Measurements from ENCODE around the gene SEZ6L.

SEZ6L gene

DNA sequence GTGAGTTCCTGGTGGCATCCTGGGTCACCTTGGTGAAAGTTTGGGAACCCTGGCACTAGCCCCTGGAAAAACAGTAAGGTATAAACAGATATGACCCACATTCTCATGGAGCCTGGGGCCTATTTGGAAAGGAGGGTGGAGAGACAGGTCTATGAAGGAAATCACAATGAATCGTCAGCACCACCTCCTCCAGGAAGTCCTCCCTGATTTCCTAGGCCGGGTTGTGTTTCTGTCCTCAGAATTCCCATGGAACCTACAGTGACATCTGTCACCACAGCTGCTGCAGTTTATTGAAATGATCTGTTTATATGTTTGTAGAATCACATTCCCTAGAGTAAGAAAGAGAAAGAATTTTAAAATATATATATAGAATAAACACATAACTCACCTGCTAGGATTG, 188.0 kb downstream of the SEZ6L start:
- TF ChIP-seq, protein P1, sequence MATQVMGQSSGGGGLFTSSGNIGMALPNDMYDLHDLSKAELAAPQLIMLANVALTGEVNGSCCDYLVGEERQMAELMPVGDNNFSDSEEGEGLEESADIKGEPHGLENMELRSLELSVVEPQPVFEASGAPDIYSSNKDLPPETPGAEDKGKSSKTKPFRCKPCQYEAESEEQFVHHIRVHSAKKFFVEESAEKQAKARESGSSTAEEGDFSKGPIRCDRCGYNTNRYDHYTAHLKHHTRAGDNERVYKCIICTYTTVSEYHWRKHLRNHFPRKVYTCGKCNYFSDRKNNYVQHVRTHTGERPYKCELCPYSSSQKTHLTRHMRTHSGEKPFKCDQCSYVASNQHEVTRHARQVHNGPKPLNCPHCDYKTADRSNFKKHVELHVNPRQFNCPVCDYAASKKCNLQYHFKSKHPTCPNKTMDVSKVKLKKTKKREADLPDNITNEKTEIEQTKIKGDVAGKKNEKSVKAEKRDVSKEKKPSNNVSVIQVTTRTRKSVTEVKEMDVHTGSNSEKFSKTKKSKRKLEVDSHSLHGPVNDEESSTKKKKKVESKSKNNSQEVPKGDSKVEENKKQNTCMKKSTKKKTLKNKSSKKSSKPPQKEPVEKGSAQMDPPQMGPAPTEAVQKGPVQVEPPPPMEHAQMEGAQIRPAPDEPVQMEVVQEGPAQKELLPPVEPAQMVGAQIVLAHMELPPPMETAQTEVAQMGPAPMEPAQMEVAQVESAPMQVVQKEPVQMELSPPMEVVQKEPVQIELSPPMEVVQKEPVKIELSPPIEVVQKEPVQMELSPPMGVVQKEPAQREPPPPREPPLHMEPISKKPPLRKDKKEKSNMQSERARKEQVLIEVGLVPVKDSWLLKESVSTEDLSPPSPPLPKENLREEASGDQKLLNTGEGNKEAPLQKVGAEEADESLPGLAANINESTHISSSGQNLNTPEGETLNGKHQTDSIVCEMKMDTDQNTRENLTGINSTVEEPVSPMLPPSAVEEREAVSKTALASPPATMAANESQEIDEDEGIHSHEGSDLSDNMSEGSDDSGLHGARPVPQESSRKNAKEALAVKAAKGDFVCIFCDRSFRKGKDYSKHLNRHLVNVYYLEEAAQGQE (IDR thresholded peaks at IDR 0.05; ENCODE audit: low read depth) = no peak
- TF ChIP-seq CEBPB (IDR thresholded peaks at IDR 0.05) (no peak), CREB1 (IDR thresholded peaks at IDR 0.05; ENCODE audit: low read depth) (no peak), EP300 (IDR thresholded peaks at IDR 0.05; ENCODE audit: borderline replicate concordance) (no peak), EGR1 (IDR thresholded peaks at IDR 0.05) (no peak), YY1 (IDR thresholded peaks at IDR 0.05; ENCODE audit: low read depth) (no peak), NFIC (IDR thresholded peaks at IDR 0.05) (no peak), TCF12 (IDR thresholded peaks at IDR 0.05; ENCODE audit: low read depth) (no peak), TEAD4 (IDR thresholded peaks at IDR 0.05) (no peak), FOXM1 (IDR thresholded peaks at IDR 0.05; ENCODE audit: borderline replicate concordance, low read depth) (no peak), ZBTB7A (IDR thresholded peaks at IDR 0.05; ENCODE audit: low read depth) (no peak), TAF1 (IDR thresholded peaks at IDR 0.05; ENCODE audit: low read depth) (no peak), RAD21 (IDR thresholded peaks at IDR 0.05; ENCODE audit: low read depth) (no peak)
- TF ChIP-seq, protein P2, sequence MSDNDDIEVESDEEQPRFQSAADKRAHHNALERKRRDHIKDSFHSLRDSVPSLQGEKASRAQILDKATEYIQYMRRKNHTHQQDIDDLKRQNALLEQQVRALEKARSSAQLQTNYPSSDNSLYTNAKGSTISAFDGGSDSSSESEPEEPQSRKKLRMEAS (IDR thresholded peaks at IDR 0.05) = no peak
- TF ChIP-seq, protein P3, sequence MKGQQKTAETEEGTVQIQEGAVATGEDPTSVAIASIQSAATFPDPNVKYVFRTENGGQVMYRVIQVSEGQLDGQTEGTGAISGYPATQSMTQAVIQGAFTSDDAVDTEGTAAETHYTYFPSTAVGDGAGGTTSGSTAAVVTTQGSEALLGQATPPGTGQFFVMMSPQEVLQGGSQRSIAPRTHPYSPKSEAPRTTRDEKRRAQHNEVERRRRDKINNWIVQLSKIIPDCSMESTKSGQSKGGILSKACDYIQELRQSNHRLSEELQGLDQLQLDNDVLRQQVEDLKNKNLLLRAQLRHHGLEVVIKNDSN (IDR thresholded peaks at IDR 0.05) = no peak

DNA sequence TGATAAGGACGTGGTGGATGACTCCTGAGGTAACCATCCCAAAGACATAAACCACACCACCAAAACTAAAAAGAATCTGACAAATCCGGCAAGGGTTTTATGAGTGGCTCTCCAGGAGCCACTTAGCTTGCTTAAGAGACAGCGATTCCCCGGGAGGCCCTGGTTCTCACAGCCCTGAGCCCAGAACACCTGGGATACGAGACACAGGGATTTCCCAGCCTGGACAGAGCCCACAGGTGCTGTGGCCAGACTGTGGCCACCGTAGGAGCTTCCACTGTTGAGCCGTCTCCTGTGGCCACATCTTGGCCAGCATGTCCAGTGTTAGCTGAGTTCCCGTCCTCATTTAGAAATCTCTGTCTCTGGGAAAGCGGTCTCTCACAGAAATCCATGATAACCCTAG, 188.6 kb downstream of the SEZ6L start:
- TF ChIP-seq EGR1 (IDR thresholded peaks at IDR 0.05) (no peak), EP300 (IDR thresholded peaks at IDR 0.05; ENCODE audit: borderline replicate concordance) (no peak), TCF12 (IDR thresholded peaks at IDR 0.05; ENCODE audit: low read depth) (no peak), TAF1 (IDR thresholded peaks at IDR 0.05; ENCODE audit: low read depth) (no peak), RAD21 (IDR thresholded peaks at IDR 0.05; ENCODE audit: low read depth) (no peak), TEAD4 (IDR thresholded peaks at IDR 0.05) (no peak), CREB1 (IDR thresholded peaks at IDR 0.05; ENCODE audit: low read depth) (no peak), ZBTB7A (IDR thresholded peaks at IDR 0.05; ENCODE audit: low read depth) (no peak), NFIC (IDR thresholded peaks at IDR 0.05) (no peak), FOXM1 (IDR thresholded peaks at IDR 0.05; ENCODE audit: borderline replicate concordance, low read depth) (no peak), YY1 (IDR thresholded peaks at IDR 0.05; ENCODE audit: low read depth) (no peak), CEBPB (IDR thresholded peaks at IDR 0.05) (no peak)
- TF ChIP-seq, protein P3 (IDR thresholded peaks at IDR 0.05) = no peak
- TF ChIP-seq, protein P1 (IDR thresholded peaks at IDR 0.05; ENCODE audit: low read depth) = no peak
- TF ChIP-seq, protein P2 (IDR thresholded peaks at IDR 0.05) = no peak

DNA sequence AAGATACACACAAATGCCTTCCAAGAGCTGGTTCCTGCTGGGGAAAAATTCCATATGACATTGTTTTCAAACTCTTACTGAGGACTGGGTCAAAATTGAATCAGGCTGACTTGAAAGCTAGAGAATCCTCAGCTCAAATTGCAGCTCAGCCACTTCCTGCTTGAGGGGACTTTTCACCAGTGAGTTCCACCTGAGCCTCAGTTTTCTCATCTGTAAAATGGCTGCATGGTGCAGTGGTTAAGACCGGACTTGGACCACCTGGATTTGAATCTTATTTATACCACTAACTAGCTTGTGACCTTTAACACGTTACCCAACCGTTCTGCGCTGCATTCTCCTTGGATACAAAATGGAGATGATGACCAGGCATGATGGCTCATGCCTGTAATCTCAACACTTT, 189.9 kb downstream of the SEZ6L start:
- TF ChIP-seq TAF1 (IDR thresholded peaks at IDR 0.05; ENCODE audit: low read depth) = no peak

DNA sequence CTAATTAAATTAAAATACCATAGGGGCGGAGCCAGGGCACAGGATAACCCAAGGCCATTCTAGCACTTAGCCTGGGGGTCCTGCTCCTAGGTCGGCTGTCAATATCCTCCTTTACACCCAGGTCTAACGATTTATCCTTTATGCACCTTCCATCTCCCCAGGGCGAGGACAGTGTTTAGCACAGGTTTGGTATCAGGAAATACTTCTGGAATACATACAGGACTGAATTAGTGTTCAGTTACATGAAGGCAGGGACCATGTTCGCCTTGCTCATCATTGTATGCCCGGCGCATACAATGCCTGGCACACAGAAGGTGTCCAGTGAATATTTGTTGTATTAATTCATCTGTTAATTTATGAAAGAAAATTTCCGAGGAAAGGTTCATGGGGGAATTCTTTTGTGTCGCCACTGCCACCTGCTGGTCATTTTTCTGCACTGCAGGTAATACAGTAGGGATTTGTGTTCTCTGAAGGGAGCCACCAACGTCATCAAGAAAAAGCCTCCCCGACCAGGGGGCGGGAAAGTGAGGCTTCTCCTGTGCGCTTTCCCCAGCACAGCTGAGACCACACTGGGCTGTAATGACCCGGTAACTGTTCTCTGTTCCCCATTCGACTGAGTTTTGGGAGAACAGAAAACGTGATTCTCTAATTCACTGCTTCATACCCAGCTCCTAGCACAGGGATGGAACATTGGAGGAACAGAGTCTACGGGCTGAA, 191.1 kb downstream of the SEZ6L start:
- TF ChIP-seq FOXM1 (IDR thresholded peaks at IDR 0.05; ENCODE audit: borderline replicate concordance, low read depth) (no peak), RAD21 (IDR thresholded peaks at IDR 0.05; ENCODE audit: low read depth) (peak; percentile 65), TCF12 (IDR thresholded peaks at IDR 0.05; ENCODE audit: low read depth) (no peak), EP300 (IDR thresholded peaks at IDR 0.05; ENCODE audit: borderline replicate concordance) (no peak), ZBTB7A (IDR thresholded peaks at IDR 0.05; ENCODE audit: low read depth) (no peak)

DNA sequence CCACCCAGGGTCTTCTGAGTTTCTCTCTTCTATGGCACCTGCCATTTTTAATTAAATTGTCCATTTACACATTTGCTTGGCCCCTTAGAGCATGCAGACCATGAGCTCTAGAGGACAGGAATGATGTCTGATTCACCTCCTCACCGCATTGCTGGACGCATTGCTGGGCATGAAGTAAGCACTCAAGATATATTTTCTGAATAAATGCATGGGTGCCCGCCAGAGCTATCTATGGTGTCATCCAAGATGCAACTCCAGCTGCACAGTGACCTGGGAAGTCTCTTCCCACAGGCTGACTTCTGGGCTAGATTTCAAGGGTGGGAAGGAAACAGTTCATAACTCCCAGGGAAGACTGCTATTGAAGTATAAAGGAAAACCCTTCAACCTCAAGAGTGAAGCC, 193.2 kb downstream of the SEZ6L start:
- TF ChIP-seq TCF12 (IDR thresholded peaks at IDR 0.05; ENCODE audit: low read depth) (no peak), CEBPB (IDR thresholded peaks at IDR 0.05) (no peak), CREB1 (IDR thresholded peaks at IDR 0.05; ENCODE audit: low read depth) (no peak), ZBTB7A (IDR thresholded peaks at IDR 0.05; ENCODE audit: low read depth) (no peak), RAD21 (IDR thresholded peaks at IDR 0.05; ENCODE audit: low read depth) (no peak), EP300 (IDR thresholded peaks at IDR 0.05; ENCODE audit: borderline replicate concordance) (no peak), TAF1 (IDR thresholded peaks at IDR 0.05; ENCODE audit: low read depth) (no peak), YY1 (IDR thresholded peaks at IDR 0.05; ENCODE audit: low read depth) (no peak), NFIC (IDR thresholded peaks at IDR 0.05) (no peak), FOXM1 (IDR thresholded peaks at IDR 0.05; ENCODE audit: borderline replicate concordance, low read depth) (no peak), TEAD4 (IDR thresholded peaks at IDR 0.05) (no peak), EGR1 (IDR thresholded peaks at IDR 0.05) (no peak)
- TF ChIP-seq, protein P1 (IDR thresholded peaks at IDR 0.05; ENCODE audit: low read depth) = no peak
- TF ChIP-seq, protein P2 (IDR thresholded peaks at IDR 0.05) = no peak
- TF ChIP-seq, protein P3 (IDR thresholded peaks at IDR 0.05) = no peak
